GM19035 (cell line): ENCODE measurements around the gene WNT11.

Experiments used
- ATAC-seq: cut with Tn5 transposase; IDR thresholded peaks from one replicate; pipeline ENCODE4 v1.9.1; 2021; ENCODE audit not compliant: unreplicated experiment

Gene WNT11

GRCh38 chr11:76206327-76207081 is at the start of gene WNT11:
TSS of gene WNT11 (minus strand) at chr11:76206502. CDS start at chr11:76206407, 95 bp downstream.
- no peak for ATAC-seq

GRCh38 chr11:76253416-76253815 is 47.1 kb upstream of the WNT11 start:
- no peak for ATAC-seq

- no peak for ATAC-seq
These were observed 46.3 kb upstream of the WNT11 start for GRCh38 chr11:76252631-76253070.

- no peak for ATAC-seq
These were observed 45.3 kb upstream of the WNT11 start for GRCh38 chr11:76251576-76251975.

GRCh38 chr11:76251226-76251575 is 44.9 kb upstream of the WNT11 start:
- no peak for ATAC-seq

- ATAC-seq, result no peak
These were observed 44.4 kb upstream of the WNT11 start for GRCh38 chr11:76250520-76251225.

- no peak for ATAC-seq
These were observed 43.0 kb upstream of the WNT11 start for GRCh38 chr11:76249195-76249741.

- no peak for ATAC-seq
These were observed 41.9 kb upstream of the WNT11 start for GRCh38 chr11:76248210-76248609.

- ATAC-seq, result no peak
These were observed 40.8 kb upstream of the WNT11 start for GRCh38 chr11:76247091-76247490.

- ATAC-seq, result no peak
These were observed 40.1 kb upstream of the WNT11 start for GRCh38 chr11:76246271-76246933.

- no peak for ATAC-seq
These were observed 39.4 kb upstream of the WNT11 start for GRCh38 chr11:76245720-76246119.

GRCh38 chr11:76244316-76244851 is 38.1 kb upstream of the WNT11 start:
- no peak for ATAC-seq

GRCh38 chr11:76243957-76244285 is 37.6 kb upstream of the WNT11 start:
- ATAC-seq, result no peak

GRCh38 chr11:76243193-76243956 is 37.1 kb upstream of the WNT11 start:
- ATAC-seq, result no peak

GRCh38 chr11:76242004-76242779 is 35.9 kb upstream of the WNT11 start:
- no peak for ATAC-seq

- no peak for ATAC-seq
These were observed 35.1 kb upstream of the WNT11 start for GRCh38 chr11:76241243-76242000.

GRCh38 chr11:76240666-76241065 is 34.4 kb upstream of the WNT11 start:
- ATAC-seq, result no peak

- no peak for ATAC-seq
These were observed 33.8 kb upstream of the WNT11 start for GRCh38 chr11:76240161-76240540.

GRCh38 chr11:76239483-76240160 is 33.3 kb upstream of the WNT11 start:
- ATAC-seq, result no peak
